H4 (cell line): ENCODE data around the gene DOLPP1. TPM values are rescaled to one million over a fixed set of nuclear protein-coding genes. Genes with fewer than 3 reads are reported as not detected.

Experiments
- DNase-seq: peaks from one replicate; pipeline ENCODE4 v3.0.0-alpha.2; 2015; ENCODE audit warnings: low spot score
- total RNA-seq: library from RNA; depleted of rRNA; stranded (reverse); fragments of >200 nt; shearing (Covaris generic); gene quantifications from 2 replicates; pipeline ENCODE4 v1.2.3, GENCODE V29; 2014

The DOLPP1 gene
- total RNA-seq, 1 experiment from 2014 or later = 17.1 TPM

DNA sequence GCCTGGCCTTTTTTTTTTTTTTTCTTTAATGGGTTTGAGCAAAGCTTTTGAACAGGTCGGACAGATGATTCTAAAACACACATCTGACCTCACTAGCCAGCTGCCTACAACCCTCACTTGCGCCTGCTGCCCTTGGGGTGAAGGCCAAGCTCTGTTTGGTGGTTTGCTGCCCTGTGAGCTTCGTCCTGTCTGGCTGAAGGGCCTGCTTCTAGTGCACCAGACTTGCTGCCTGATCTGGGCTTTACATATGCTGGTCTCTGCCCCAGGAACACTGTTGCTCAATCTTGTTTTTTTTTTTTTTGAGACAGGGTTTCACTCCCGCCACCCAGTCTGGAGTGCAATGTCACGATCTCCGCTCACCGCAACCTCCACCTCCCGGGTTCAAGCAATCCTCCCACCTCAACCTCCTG is 16.4 kb upstream of the DOLPP1 start:
- DNase-seq = no peak

- DNase-seq = no peak
Measured at GRCh38 chr9:129068110-129068509, 12.8 kb upstream of the DOLPP1 start.

DNA sequence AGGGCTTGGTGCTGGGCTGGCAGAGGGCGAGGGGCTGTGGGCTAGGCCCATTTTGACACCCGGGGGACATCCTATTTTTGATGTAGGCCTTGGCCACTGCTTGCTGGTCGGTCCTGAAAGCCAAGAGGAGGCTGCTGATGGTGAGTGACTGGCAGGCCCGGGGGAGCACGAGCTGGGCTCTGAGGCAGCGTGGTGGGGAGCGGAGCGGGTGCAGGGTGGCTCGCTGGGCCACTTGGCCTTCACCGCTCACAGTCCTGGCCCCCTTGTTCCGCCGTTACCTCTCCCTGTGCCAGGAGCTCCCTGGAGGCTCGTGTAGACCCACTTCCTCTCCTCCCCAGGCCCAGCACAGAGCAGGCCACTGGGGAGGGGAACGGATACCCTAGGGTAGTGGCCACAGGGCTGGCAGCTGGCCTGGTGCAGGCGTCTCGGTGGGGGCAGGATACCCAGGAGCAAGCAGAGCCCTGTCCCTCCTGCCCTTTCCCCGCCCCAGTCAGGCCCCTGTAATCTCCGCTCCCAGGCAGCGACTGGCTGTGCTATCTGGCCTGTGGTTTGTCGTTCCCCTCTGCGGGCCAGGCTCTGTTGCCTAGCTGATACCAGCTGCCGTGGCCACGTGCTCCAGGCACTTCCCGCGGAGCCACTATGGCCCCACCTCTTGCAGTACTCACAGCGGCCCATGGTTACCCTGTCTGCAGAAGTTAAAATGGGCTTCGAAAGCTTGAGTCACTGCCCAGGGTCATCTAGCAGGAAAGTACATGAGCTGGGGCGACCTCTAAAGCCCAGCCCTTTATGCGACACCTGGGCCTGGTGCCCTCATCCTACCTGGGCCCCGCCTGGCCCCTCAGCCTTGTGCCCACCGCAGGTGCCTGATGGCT is 11.7 kb upstream of the DOLPP1 start:
- no peak for DNase-seq

- DNase-seq = no peak
Measured at GRCh38 chr9:129069862-129070641, 10.9 kb upstream of the DOLPP1 start.

- no peak for DNase-seq
Measured at GRCh38 chr9:129070696-129071525, 10.0 kb upstream of the DOLPP1 start.

DNA sequence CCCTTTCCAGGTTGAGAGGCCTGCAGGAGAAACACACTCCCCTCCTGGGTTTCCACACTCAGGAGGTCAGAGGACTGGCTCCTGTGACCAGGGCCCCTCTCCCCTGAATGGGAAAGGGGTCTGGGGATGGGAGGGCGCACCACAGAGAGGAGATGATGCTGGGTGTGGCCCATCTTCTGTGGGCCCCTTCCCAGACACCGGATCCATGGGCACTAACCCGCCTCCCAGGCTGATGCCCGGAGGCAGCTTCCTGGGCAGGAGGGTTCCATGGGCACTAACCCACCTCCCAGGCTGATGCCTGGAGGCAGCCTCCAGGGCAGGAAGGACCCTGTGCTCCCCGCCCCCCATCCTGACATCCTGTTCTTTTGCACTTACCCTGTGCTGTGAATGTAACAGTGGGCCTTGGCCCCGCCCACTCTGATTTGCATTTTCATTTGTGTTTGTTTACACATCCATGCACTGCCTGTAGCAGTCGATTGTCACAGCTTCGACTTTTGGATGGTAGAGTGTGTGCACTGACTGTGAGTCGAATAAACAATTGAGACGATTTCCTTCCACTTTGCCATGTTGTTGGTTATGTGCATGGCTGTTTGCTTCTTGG is 9.3 kb upstream of the DOLPP1 start:
- DNase-seq = no peak

- DNase-seq = no peak
Measured at GRCh38 chr9:129072171-129072570, 8.7 kb upstream of the DOLPP1 start.

DNA sequence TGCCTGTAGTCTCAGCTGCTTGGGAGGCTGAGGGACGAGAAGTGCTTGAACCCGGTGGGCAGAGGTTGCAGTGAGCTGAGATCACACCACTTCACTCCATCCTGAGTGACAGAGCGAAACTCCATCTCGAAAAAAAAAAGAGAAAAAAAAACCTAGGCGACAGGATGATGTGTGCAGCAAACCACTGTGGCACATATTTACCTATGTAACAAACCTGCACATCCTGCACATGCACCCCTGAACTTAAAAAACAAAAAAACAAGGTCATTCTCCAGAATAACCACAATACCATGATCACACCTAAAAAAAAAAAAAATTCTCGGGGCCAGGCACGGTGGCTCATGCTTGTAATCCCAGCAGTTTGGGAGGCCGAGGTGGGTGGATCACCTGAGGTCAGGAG is 7.5 kb upstream of the DOLPP1 start:
- DNase-seq = no peak

DNA sequence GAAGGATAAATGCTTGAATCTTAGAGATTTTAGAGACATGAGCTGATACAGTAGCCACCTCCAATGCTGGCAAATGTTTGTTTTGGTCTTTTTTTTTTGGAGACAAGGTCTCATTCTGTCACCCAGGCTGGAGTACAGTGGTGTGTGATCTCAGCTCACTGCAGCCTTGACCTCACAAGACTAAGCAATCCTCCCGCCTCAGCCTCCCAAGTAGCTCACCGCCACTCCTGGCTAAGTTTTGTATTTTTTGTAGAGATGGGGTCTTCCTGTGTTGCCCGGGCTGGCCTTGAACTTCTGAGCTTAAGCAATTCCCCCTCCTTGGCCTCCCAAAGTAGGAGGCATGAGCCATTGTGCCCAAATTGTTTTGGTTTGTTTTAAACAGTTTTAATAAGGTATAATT is 6.8 kb upstream of the DOLPP1 start:
- no peak for DNase-seq

- no peak for DNase-seq
Measured at GRCh38 chr9:129075996-129076639, 4.8 kb upstream of the DOLPP1 start.

DNA sequence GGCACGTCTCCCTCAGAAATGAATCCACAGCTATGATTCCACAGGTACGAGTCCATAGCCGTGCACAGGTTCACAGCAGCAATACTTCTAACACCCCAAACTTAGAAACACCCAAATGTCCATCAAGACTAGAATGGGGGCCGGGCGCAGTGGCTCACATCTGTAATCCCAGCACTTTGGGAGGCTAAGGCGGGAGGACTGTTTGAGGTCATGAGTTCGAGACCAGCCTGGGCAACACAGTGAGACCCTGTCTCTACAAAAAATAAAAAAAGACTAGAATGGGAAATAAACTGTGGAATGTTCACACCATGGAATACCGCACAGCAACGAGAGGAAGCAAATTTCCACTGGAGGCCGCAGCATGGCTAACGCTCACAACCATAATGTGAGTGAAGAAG is 4.3 kb upstream of the DOLPP1 start:
- no peak for DNase-seq

DNA sequence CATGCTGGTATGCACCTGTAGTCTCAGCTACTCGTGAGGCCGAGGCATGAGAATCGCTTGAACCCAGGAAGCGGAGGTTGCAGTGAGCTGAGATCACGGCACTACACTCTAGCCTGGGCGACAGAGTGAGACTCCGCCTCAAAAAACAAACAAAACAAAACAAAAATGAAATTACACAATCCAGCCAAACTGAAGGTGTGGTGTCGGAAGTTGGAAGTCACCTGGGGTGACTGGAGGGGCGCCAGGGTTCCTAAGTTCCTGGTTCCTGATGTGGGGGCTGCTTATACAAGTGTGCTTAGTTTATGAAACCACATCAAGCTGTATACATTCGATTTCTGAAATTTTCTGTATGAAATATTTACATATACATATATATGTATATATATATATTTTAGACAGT is 3.7 kb upstream of the DOLPP1 start:
- no peak for DNase-seq

- no peak for DNase-seq
Measured at GRCh38 chr9:129078691-129079503, 2.0 kb upstream of the DOLPP1 start.

DNA sequence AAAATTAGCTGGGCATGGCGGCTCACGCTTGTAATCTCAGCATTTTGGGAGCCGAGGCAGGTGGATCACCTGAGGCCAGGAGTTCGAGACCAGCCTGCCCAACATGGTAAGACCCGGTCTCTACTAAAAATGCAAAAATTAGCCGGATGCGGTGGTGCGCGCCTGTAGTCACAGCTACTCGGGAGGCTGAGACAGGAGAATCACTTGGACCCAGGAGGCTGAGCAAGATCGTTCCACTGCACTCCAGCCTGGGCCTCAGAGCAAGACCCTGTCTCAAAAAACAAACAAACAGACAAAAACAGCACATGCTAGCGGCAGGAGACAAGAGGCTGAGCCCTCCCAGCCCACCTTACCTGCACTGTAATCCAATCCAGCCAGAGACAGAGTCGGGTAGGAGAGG is 1.1 kb upstream of the DOLPP1 start:
- DNase-seq = no peak

DNA sequence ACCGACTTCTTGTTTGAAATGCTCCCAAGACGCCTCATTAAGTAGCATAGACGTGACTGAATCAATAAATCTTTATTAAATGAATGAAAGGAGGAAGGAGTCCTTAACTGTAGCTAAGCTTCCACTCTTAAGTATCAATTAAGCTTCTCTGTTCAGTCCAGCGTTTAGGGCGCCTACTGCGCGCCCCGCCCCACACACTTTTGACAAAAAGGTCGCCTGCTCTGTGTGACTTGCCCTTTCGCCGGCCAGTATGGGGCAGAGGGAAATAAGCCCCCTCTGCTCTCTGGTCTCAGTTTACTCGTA is 662 bp upstream of the DOLPP1 start:
- no peak for DNase-seq

DNA sequence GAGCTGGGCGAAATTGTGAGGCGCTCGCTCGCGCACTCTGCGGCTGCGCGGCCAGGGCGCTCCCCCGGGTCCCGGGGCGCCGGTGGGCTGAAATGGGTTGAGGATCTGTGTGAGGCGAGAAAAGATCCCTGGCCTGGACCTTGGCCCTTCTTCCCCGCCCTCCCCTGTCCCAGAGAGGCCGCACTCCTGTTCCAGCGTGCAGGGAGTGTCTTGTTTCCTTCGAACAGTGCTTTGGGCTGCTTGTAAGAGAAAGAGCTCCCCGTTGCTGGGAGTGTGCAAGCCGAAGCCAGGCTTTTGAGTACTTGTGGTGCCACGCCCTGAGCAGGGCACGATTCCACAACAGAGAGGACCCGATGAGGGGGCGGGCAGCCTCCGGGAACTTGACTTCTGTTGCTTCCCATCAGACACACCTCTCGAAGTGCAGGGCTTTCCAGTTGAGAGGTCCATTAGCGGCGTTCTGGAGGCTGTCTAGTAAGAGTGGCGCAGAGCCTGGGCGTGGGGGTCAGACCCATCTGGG is 535 bp downstream of the DOLPP1 start:
- no peak for DNase-seq

GRCh38 chr9:129084087-129084486 is 3.2 kb downstream of the DOLPP1 start:
- DNase-seq = no peak

- DNase-seq = no peak
Measured at GRCh38 chr9:129089246-129089645, 8.3 kb downstream of the DOLPP1 start.

- DNase-seq = no peak
Measured at GRCh38 chr9:129093602-129094386, 12.9 kb downstream of the DOLPP1 start.
